Islet of Langerhans (tissue), 1 donor: ENCODE measurements around the gene ARAP3.

ENCODE experiments used
- FAIRE-seq: peaks from one replicate; lab custom pipeline; 2011; peaks lifted over from hg19 to GRCh38; lab: Jason Lieb, UNC

Gene ARAP3

DNA sequence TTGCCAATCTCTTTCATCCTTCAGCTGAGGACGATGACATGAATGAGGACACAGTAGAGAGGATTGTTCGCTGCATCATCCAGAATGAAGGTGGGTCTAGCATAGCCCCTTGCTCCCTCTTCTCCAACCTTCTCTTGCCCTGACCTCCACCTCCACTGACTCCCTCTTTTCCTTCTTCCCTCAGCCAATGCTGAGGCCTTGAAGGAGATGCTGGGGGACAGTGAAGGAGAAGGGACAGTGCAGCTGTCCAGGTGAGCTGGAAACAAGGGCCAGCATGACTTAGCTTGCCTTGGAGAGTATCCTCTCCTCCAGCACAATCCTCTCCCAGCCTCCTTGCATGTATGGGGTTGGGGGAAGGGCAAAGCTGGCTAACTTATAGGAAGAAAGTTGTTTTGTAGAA lies 43.3 kb downstream of the ARAP3 start:
- FAIRE-seq = no peak

DNA sequence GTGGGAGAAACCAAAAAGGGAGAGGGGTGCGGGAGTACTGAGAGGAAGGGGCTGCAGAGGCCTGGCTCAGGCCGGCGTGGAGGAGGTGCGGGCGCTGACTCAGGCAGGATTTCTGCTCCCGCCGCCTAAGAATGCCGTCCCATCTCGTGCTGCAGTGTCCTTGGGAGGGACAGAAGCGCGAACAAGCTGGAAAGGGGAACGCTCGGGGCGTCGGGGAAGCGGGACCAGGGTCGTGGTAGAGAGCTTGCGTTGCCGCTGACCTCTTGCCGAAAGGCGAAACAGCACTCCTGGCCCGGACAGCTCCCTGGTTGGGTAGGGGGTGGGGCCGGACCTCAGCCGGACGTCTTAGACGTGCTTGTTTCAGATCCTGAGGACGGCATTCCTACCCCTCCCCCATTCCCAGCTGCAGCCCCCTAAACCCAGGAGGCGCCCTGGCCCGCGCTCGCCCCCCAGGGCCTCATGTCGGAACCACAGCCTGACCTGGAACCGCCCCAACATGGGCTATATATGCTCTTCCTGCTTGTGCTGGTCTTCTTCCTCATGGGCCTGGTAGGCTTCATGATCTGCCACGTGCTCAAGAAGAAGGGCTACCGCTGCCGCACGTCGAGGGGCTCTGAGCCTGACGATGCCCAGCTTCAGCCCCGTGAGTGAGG lies 44.1 kb downstream of the ARAP3 start:
- FAIRE-seq = no peak

DNA sequence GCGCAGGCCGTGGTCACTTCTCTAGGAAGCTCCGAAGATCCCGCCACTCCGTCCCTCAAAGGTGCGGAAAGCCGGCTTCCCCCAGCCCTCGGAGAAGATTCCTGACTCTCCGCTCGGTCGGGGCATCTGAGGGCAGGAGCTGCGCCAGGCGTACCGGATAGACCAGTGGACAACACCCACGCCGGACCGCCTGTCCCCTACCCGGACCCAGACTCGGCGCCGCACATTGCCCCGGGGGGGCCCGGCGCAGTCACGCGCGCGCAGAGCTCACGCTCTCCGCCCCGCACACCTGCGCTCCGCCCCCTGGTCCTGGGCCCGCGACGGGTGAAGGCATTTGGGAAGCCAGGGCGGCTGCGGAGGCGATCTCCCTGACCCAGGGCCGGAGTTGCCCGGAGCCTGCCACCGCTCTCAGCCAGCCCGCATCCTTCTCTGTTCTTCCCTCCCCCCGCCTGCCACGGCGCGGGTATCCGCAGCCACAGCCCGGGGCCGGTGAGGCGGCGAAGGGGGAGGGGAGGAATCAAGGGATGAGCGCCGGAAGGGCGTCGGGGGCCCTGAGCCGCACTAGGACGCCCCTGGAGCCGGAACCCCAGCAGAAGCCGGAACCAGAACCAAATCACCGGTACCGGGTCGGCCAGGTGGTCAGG lies 44.8 kb downstream of the ARAP3 start:
- no peak for FAIRE-seq

DNA sequence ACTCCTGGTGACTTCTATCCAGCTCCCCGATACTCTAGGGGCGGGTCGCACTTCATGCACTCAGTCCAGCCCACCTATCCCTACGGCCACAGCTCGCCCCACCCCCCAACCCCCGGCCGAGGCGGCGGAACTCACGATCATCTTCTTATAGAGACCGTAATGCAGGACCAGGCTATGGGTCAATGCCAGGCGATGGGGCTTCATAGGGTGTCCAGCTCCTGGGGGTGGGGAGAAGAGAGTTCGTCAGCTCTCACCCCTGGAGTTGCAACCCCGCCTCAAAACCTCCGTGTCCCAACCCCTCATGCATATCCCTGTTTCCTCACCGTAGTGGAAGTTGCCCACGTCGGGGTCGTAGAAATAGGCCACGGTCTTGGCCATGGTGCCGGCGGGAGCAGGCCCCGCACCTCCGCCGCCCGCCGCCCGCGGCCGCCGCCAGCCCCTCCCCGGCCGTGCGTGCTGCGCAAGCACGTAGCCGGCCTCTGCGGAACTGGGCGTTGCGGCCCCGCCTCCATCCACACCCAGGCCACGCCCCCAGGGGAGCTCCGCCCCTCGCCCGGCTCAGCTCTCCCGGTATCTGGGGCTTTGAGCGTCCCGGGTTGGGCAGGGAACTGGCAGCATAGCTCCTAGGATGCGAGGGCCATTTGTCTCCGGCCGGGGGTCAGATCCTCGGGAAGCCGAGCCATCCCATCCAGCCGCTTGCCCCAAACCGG lies 45.5 kb downstream of the ARAP3 start, which contains the start of the genes HDAC3 and RELL2:
TSS of gene HDAC3 (minus strand) at position 437 of the 710 bp plus-strand sequence. CDS start at position 378, 59 bp downstream.
TSS of gene RELL2 (plus strand) at position 585 of the 710 bp plus-strand sequence. CDS start 1,229 bp downstream, outside the sequence.
- FAIRE-seq = no peak

GRCh38 chr5:141636106-141636412 lies 46.0 kb downstream of the ARAP3 start:
- FAIRE-seq = no peak

GRCh38 chr5:141635646-141636045 lies 46.4 kb downstream of the ARAP3 start:
- no peak for FAIRE-seq

DNA sequence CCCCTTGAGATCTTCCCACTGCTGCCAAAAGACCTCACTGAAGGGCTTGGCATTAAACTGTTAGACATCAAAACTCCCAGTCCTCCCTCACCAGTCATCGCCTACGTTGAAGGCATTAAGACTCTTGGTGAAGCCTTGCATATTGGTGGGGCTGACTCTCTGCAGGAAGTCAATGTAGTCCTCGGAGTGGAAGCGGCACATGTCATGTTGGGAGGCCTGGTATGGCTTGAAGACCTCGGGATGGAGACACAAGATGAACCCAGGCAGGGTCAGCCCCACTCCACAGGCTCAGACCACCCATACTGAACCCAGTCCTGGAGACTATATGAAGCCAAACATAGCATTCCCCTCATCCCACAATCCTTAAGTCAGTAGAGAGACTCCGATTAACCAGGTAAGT lies 47.3 kb downstream of the ARAP3 start:
- FAIRE-seq = no peak

DNA sequence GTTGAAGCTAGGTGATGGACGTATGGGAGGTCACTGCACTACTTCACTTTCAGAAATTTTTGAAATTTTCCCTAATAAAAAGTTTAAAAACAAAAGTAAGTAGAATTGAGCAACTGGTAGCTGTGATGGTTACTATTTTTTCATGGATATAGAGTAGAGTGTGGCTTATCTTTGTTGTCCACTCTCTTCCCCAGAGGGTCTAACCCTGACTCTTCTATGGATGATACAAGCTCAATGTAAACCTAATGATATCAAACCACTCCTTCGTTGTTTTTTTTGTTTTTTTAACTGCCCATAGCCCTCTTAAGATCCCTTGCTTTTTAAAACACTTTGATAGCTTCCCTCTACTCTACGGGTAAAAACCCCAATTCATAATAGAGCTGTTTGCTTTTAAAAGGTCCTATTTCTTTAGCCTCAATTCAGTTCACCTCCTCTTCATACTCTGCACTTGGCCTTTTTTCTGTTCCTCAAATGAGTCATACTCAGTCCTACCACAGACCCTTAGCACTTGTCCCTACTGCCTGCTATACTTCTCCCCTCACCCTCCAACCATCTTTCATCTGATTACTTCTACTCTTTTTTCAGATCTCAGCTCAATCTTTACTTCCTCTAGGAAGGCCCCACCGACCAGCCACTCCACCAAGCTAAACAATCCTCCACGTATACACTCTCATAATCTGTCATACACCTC lies 48.0 kb downstream of the ARAP3 start:
- FAIRE-seq = no peak

DNA sequence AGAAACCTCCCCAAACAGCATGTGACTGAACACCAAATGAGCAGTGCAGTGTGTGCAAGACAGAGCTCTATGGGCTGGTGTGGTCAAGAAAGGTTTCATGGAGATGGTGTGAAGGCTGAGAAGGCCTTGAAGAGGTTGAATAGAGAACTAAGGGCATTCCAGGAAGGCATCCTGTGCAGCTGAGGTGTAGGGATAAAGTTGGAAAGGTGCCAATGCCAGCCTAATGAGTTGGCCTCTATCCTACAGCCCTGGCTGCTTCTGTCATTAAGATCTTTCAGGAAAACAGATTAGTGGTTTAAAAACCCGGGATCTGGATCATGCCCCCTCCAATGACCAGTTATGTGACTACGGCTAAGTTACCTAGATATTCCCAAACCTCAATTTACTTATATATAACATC lies 49.4 kb downstream of the ARAP3 start:
- FAIRE-seq = no peak

- FAIRE-seq = no peak
These were observed 51.4 kb downstream of the ARAP3 start for GRCh38 chr5:141630570-141631140.

- no peak for FAIRE-seq
These were observed 53.7 kb downstream of the ARAP3 start for GRCh38 chr5:141628175-141628788.

- no peak for FAIRE-seq
These were observed 58.4 kb downstream of the ARAP3 start for GRCh38 chr5:141623611-141624010.

DNA sequence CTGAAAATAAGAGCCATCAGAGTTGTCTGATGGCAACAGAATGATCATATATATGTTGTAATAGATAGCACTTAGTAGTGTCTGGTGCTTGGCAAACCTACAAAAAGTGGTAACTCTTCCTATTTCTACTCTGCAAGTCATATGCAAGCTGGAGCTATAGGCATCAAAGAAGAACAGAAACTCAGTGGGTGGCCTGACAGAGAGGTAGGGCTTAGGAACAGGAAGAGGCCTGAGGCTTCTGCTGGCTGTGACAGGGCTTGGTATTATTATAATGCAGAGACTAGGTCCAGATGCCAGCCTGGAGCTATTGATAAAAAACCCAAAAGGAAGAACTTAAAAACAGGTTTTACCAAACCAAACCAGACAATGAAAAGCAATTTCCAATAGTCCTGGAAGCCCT lies 58.8 kb downstream of the ARAP3 start:
- FAIRE-seq = no peak

DNA sequence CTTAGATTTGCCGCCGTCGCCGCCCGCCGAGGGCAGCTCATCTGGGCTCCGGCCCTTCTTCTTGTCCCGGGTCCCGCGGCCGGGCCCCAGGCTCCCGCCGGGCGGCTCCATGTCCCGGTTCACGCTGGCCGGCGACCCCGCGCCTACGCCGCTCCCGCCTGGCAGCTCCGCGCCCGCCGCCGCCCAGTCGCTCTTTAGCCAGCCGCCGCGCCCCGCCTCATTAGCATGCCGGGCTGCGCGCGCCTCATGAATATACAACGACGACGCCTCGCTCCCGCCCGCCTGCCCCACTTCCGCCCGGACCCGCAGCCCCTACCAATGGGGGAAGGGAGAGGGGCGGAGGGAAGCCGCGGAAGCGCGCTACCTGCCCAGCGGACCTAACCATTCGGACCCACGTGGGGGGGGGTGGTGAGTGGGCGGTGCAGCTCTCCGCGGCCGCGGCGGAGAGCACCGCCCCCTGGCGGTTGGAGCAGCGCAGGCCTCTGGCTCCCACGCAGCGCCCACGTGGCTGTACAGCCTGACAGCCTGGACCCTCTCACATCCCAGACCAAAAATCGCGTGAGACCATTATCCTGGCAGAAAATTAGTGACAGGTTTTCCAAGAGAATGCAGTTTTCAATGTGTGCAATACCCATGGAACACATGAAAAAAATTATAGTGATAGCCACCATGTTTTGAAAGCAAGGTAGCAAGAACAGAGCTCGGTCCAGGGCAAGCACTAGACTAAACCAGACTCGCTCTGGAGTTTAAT lies 63.1 kb downstream of the ARAP3 start, which contains the start of gene DIAPH1:
TSS of gene DIAPH1 (minus strand) at position 197 of the 751 bp plus-strand sequence. CDS start at position 111, 86 bp downstream.
- FAIRE-seq = no peak

GRCh38 chr5:141618030-141618803 lies 63.8 kb downstream of the ARAP3 start:
- FAIRE-seq = no peak

GRCh38 chr5:141617682-141618029 lies 64.4 kb downstream of the ARAP3 start:
- no peak for FAIRE-seq

GRCh38 chr5:141617128-141617527 lies 64.9 kb downstream of the ARAP3 start:
- no peak for FAIRE-seq

DNA sequence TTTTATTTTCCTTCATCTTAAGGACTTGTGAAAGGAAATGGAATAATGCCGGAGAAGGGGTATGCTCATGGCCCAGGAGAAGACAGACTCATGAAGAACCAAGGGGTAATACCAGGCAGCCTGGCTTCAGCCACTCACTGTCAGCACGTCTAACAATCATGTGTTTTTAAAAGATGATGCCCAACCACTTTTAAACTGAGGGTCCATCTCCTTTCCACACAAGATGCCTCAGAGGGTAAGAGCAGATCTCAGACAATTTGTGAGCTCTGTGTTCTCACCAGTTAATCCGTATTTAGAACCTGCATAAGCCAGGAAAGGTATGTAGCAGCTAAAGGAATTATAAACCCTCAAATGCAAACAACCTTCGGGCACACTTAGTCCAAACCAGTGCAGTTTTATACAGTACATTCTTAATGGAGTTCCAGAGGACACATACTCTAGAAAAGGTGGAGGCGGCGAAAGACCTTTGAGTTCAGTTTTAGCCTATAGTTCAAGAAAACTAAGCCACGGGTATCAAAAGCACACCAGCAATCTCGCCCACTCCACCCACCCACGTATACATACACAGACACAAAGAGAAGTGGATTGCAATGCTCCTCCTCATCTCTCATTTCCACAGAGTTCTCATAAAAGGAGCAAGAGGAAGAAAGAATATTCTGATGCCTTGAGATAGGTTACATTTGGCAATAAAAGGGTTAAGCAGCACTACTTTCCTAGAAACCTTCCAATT lies 65.9 kb downstream of the ARAP3 start:
- FAIRE-seq = no peak

GRCh38 chr5:141613344-141613743 lies 68.7 kb downstream of the ARAP3 start:
- FAIRE-seq = no peak

DNA sequence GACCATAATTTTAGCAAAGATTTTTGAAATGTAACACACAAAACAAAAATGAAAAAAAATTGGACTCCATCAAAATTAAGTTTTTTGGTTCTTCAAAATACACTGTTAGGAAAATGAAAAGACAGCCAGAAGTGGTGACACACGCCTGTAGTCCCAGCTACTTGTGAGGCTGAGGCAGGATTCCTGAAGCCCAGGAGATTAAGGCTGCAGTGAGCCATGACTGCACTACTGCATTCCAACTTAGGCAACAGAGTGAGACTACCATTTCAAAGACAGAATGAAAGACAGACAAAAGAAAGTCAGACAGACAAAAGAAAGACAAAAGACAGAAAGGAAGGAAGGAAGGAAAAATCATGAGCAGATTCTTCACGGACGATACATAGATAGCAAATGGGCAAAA lies 70.7 kb downstream of the ARAP3 start:
- FAIRE-seq = no peak
